NCI-H2171 treated with DMSO at 0.1 percent for 48 hours (cell line): ENCODE results near the gene NFRKB.

ENCODE experiments used
- DNase-seq: peaks from one replicate; lab custom pipeline; 2025; lab: John Stamatoyannopoulos, UW

The NFRKB gene

DNA sequence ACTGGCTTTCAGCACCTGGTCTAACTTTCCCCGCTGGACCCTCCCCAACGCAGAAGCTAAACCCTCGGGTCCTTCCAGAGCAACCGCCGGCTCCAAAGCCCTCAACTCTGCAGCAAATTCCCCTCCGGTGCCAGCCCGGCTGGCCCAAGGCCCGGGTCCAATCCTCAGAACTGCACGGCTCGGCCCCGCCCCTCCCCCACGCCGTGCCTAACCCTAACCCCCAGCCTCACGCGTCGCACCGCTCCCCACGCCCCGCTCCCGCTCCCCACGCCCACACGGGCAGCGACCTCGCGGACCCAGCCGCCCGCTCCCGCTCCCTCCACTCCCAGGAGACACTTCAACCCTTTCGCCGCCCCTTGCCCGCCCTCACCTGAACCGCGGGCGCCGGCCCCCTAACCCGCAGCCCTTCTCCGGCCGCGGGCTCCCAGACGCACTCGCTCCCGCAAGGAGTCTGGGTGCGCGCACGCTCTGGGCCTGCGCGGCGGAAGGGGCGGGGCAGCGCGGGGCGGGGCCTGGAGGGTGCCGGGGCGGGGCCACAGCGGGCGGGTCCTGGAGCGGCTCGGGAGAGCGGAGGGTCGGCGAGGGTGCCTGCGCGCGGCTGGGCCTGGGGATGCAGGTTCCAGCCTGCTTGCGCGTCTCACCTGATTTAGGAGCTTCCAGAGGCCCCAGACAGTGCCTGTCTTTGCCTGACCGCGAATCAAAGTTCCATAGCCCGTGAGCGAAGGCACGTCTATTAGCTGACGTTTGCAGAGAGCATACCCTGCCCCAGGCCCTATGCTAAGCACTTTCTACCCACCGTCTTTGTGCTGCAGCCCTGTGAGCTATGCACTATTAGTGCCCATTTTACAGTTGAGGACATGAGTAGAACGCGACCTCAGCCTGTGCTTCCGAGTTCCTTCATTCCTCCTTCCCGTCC is at the start of gene NFRKB:
NFRKB (minus strand) TSS at position 453 of the 916 bp plus-strand sequence. CDS start 2,729 bp downstream, outside the sequence.
- DNase-seq, result peak; percentile 60

DNA sequence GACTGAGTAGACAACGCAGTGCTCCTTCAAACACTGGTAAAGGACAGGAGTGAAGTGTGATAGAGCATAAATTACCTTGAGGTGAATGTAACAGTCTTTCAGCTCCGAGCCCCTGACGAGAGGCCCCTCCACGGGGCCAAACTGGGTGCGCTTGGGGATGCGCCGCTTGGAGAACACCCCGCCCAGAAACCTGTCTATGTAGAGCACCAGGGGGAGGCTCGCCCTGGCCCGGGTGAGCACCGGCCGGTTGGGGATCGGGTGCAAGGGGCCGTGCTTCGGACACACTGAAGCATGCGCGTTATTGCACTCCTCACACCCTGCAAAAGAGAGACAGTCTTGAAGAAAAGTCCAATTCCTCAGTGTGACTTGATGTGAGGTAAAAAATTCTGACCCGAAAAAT is 49.3 kb upstream of the NFRKB start:
- DNase-seq, result no peak

DNA sequence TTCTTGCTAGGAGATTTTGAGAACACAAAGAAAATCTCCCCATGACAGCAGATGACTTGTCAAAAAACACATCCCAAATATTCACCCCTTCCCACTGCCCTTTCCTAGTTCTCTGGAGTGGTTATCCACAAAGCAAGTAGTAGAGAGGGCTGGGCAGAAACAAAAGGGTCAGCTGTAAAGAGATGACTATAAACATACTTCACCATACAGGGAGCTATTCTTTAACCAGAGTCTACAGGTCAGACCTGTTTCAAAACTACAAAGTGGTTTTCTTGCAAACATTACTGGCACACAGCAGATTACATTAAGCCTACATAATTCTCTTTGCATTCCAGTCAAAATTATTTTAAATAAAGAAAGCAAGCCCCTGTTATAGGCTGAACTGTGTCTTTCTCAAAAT is 47.7 kb upstream of the NFRKB start:
- no peak for DNase-seq

DNA sequence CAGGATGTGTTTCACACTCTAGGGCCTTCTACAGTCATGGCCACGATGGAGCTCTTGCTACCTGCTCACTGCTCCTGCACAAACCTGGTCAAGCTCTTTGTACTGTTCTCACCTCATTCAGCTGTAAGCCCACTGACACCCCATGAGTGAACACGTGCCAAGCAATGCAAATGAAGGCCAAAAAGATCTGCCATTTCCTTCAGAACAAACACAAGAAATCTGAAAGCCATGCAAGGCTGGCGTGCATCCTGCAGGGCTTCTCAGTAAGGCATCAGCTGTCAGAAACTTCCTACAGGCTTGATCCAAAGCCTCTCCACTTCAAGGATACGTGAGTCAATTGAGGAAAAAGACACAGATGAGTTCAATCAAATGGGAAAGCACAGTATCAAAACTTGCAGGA is 44.1 kb upstream of the NFRKB start:
- DNase-seq, result no peak

DNA sequence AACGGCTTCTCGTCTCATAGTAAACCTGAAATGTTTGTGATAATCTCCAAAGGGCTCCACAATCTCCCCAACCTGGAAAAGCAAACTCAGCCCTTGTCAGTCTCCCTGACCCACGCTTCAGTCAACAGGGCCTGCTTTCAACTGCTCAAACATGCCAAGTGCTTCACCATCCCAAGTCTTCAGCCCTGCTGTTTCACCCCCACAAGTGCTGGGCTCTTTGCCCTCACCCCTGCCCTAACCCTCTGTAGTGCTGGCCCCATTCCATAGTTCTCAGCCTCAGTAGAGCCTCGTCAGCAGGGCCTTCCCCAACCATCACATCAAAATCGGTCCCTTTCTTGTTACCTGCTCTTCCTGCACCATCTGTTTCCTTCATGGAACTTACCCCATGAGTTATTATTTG is 43.4 kb upstream of the NFRKB start:
- peak; percentile 12 for DNase-seq

DNA sequence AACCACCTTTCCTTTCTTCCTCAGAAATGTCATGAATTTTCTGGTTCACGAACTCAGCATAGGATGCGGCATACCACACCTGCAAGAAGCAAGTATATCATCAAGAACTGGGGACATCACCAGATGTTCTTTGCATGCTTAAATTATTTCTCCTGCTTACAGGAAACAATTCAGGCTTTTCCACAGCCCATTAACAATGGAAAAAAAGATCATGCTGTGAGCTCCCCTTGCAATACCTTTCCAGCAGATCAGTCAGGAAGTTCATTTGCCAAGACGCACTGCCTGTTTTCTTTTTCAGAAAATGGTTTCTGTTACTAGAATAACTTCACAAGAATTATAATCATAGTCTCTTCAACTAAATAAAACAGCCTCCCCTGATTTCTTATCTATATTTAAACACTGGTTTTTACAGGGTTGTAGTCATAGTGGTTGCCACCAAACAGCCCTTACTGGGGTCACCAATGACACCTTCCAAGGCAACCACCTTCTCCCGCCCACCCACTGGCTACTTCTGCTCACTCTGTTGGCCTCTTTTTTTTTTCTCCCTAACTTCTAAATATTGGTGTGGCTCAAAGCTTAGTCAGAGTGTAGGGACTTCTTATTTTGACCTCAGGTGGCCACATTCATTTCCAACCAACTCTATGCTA is 42.3 kb upstream of the NFRKB start:
- peak; percentile 80 for DNase-seq

DNA sequence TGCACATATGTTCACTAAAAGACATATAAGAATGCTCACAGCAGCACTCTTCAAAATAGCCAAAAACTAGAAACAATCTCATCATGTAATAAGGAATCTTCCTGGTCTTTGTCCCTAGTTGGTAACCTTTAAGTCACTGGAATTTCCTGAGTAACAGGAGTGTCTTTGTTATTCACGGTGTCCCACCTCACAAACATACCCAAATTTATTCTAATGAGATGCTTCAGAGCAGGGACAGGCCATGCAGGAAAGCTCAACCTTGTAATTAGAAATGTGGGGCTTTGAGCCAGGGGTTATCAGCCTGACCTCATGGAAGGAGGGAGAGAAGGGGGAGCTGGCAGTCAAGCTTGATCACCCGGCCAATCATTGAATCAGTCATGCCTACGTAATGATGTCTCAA is 40.3 kb upstream of the NFRKB start:
- DNase-seq, result no peak

DNA sequence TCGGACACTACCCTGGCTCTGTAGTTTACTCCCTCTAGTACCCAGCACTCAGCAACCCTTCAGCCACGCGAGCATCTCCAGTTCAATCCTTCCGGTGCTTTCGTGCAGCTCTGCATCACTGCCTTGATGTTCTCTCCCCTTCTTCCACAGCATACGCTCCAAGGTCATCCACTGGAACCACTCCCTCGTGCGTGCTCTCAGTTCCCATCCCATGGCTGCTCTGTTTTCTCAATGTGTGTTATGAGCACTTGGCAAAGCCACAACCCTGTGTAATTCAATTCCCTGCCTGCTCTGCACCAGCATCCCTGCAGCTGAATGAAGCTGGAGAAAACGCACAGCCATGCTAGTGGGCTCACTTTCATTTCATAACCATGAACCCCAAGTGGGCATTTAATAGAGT is 38.5 kb upstream of the NFRKB start:
- DNase-seq, result peak; percentile 32

DNA sequence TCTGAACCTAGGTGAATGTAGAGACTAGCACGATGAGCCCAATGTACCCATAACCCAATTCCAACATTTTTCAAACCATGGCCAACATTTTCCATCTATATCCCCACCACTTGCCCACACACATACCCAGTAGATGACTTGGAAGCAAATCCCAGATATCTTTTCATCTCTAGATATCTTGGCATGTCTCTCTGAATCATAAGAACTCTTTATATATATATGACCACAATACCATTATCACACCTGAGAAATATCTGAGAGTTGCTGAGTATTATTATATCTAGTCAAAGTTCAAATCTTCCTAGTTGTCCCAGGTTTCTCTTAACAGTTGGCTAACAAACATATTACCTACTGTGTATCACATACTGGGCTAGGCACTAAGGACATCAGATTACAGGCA is 37.9 kb upstream of the NFRKB start:
- no peak for DNase-seq

DNA sequence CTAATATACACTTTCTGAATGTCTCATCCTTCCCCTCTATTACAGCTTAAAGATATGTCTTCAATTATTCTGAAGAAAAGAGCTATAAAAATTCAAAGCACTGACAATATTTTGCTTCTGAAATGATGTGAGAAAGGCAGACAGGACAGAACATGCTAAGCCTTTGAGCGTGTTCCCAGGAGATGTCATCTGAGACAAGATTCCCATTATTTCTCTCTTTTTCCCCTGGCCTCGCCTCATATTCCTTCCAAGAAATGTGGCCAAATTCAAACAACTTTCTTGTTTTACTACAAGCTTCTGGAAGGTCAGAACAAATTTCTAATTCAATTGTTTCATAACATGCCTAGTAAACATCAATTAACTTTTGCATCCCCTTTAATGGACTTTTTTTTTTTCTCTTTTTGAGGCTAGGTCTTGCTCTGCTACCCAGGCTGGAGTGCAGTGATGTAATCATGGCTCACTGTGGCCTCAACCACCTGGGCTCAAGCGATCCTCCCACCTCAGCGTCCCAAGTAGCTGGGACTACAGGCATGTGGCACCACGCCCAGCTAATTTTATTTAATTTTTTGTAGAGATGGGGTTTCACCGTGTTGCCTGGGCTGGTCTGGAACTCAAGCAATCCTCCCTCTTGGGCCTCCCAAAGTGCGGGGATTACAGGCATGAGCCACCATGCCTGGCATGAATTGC is 37.1 kb upstream of the NFRKB start:
- DNase-seq, result peak; percentile 79

DNA sequence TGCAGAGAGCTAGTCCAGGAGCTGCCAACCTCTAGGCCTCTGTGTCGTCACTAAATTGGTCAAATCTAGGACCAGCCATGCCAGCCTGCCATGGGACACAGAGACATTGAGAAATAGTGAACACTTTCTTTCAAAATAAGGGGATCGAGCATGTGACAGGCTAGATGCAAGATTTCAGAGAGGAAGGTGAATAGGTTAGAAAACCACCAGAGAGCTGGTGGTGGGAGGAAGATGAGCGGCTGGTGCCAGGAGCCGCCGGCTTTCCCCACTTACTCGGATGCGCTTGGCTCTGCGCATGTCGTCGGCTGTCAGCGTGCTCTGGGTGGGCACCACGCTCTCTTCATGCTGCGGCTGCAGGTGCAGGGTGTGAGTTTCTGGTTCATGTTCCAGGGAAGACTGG is 35.4 kb upstream of the NFRKB start:
- DNase-seq, result no peak

DNA sequence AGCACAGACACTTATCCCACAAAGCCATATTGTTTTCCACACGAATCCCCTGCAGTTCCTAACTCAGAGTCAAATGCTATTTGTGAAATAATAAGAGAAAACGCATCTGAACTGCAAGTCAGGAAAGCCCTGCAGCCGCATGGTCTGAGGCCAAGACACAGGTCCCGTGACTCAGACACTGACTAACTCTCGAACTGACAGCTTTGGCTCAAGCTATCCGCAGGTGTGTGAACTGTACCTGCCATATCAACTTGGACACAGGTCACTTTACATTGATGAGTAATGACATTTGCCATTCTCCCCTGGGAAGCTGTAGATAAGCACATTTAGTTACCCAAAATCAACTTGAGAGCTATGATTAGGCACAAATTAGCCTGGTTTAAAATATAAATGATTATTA is 34.9 kb upstream of the NFRKB start:
- DNase-seq, result no peak

DNA sequence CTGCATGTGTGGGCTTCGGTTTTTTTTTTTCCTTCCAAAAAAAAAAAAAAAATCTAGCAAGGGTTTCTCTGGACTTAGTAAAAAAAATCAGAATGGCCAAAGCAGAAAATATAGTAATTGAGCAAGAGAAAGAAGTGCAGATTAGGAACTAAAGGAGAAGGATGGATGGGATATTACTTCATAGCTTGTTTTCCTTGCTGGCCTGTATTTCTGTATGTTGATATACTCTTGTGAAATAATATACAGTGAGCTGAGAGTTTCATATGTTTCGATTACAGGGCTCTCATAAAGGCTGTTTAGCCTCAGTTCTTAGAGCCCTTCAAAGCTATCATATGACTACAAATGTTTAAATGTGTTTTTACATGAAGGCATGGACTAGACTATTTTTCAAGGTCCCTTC is 34.3 kb upstream of the NFRKB start:
- no peak for DNase-seq

DNA sequence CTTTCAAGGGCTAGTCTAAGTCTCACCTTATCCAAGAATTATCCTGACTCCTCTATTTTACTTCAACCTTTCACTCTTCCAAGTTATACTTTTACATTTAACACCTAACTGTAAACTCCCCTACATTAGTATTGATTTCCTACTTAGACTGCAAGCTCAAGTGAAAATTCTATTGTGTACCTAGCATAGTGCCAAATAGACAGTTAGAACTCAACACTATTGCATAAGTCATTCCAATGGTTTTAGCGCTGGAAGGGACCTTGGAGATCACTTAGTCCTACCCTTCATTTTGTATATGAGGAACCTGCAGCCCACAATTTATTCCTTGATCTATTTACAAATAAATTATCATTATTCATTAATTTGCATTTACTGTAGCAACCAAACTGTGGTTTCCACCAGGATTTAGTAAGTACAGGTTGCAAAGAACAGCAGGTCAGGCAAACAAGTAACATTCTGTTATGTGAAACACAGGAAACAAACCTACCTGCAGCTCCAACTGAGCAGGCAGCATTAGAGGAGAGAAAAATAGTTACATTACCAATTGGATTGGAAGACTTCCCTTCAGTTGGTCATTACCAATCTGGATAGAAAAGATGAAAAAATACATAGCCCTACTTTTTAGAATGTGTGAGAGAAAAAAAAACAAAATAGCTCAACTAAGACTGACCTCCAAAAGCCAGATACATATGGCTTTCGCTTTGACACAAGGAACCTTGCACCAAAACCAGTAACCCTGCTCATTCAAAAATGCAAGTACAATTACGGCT is 33.7 kb upstream of the NFRKB start:
- no peak for DNase-seq

DNA sequence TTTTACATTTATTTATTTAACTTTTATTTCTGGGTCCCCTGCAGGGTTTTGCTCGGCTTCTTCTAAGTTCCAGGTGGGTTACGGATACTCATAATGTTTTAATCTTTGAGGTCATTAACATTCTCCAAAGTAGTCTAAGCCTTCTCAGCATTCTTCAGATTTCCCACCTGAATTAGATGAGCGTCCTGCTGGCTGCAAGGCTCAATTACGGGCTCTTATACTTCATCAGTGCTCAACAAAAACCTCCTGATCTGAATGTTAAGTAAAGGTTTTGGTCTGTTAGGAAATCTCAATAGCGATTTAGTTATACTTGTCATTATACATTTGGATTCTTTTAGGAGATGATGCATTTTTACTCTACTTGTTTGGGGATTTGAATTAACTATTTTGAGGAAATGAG is 27.3 kb upstream of the NFRKB start:
- no peak for DNase-seq

DNA sequence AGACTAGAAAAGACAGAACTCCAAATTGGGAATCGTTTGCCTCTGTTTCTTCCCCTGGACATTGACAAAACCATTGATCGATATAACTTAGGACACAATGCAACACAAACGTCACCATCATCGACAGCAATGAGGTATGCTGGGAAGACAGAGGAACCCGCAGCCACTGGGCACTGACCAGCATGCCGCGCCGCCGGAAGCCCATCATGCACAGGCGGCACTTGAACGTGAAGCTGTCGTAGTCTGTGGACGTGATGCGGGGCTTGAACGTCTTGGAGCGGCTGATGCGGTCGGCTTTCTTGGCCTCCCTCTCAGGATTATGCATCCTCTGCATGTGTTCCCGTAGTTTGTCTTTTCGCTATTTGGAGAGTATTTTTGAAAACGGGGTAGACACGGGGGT is 23.0 kb upstream of the NFRKB start:
- DNase-seq, result no peak

DNA sequence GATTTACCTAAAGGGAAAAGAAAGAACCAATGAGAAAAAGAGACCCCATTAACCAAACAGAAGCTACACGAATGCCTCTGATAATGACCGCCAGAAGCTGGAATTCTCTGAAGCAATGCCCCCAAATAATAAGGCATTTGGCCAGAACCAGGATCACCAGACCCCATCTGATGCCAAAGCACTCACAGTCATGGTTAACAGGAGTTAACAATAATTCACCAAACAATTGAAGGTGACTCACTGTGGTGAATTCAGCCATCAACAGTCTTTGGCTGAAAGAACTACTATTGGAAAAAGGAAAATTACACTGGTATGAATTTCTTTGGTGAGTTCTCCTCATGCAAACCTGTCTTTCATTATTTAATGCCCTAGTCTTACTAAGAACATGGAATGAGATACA is 21.9 kb upstream of the NFRKB start:
- DNase-seq, result no peak

DNA sequence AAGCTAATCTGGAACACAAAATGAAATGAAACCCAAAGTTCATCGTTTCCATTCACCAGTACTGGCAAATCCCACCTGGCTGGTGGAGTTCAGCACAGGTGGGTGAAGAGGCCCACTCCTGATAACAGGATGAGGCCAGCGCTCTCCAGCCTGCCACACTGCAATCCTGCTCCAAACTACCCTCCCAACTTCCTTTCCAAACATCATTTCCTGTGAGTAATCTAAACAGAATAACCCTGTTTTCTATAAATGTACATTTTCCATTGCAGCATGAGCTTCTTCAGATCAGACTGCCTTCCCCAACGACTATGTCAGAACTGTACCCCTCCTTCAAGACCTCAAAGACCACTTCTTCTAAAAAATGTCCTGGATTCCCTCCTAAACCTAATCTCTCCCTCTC is 15.9 kb upstream of the NFRKB start:
- DNase-seq, result no peak

DNA sequence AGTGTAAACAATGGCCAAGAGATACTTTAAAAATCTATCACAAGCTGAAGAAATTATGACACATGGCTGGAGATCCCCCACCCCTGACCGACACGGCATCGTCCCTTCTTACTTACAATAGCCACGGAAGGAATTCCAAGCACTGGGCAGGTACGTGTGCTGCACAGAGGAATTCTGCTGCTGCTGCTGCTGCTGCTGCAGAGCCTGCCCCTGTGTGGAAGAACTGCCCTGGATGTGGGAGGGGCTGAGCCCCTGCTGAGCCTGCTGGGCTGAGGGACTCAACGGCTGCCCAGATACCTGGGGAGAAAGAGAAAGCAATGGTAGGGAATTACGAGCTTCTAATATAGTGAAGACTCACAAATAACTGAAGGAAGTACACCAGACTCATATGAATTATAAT is 15.0 kb upstream of the NFRKB start:
- no peak for DNase-seq

DNA sequence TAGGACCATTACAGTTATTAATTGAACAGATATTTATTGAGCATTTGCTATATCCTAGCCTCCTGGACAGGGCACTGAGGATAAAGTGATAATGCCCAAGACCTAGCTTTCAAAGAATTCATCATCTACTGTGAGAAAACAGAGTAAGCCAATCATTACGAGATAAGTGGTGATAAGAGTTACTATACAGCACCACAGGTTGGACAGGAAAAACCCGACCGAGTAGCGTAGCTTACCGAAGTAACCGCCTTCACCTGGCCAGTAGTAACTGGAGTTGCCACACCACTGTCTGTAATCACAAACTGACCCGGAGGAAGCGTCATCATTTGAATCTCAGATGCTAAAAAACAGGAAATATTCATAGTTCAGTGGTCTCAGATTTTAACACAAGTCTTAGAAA is 10.0 kb upstream of the NFRKB start:
- no peak for DNase-seq

DNA sequence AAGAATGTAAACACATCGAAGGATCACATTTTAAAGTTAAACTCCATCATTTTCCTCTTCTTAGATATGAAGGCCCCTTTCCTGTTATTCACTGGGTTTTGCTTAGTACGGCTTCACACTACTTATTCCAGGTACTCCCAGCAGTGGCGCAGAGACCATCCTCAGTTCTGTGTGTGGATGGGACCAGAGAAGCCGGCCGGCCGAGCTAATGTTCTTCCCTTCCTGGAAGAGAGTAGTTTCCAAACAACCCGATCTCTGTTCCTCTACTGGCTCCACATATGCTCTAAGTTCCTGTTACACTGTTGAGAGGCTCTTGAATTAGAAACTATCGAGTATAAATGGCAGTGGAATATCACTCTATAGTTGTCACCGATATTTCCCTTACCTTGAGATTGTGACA is 684 bp upstream of the NFRKB start:
- no peak for DNase-seq
